SK-N-SH treated with all-trans-retinoic acid at 6 μM for 48 hours (cell line): ENCODE measurements around the gene CLEC20A.

Source experiments
- ATAC-seq: fragments of 200-7000 bp; cut with Tn5 transposase; 3 replicates; pipeline ENCODE4 v1.9.1; 2020; ENCODE audit warnings: mild to moderate bottlenecking, moderate library complexity
- ARNTL ChIP-seq: fragments of 450-650 bp; formaldehyde crosslinking; IDR thresholded peaks from 2 replicates; pipeline ENCODE4 v1.5.0; 2020; ENCODE audit warnings: low read depth, mild to moderate bottlenecking, moderate library complexity, borderline replicate concordance
- BACH2 ChIP-seq: fragments of 250-450 bp; sonication (Bioruptor Pico); IDR thresholded peaks from 2 replicates; pipeline ENCODE4 v1.9.0; 2021; ENCODE audit warnings: mild to moderate bottlenecking, borderline replicate concordance
- CREB5 ChIP-seq: fragments of 250-450 bp; sonication (Bioruptor Pico); IDR thresholded peaks from 2 replicates; pipeline ENCODE4 v1.5.1; 2020; ENCODE audit warnings: low read depth, mild to moderate bottlenecking, moderate library complexity
- ESRRG ChIP-seq: fragments of 250-450 bp; sonication (Bioruptor Pico); IDR thresholded peaks from 2 replicates; pipeline ENCODE4 v1.6.1; 2021; ENCODE audit warnings: mild to moderate bottlenecking
- GLIS3 ChIP-seq: fragments of 250-450 bp; sonication (Bioruptor Pico); IDR thresholded peaks from 2 replicates; pipeline ENCODE4 v1.5.0; 2020; ENCODE audit warnings: mild to moderate bottlenecking, moderate library complexity
- ISL1 ChIP-seq: fragments of 250-450 bp; sonication (Bioruptor Pico); IDR thresholded peaks from 2 replicates; pipeline ENCODE4 v2.1.2; 2022; ENCODE audit warnings: mild to moderate bottlenecking, moderate library complexity
- OSR1 ChIP-seq: fragments of 250-450 bp; sonication (Bioruptor Pico); IDR thresholded peaks from 2 replicates; pipeline ENCODE4 v1.8.0; 2022; ENCODE audit warnings: moderate library complexity, mild to moderate bottlenecking, inconsistent platforms
- POU6F1 ChIP-seq: fragments of 250-450 bp; sonication (Bioruptor Pico); IDR thresholded peaks from 2 replicates; pipeline ENCODE4 v1.8.0; 2021; ENCODE audit warnings: low read depth, mild to moderate bottlenecking, moderate library complexity, borderline replicate concordance
- PPARA ChIP-seq: fragments of 250-450 bp; sonication (Bioruptor Pico); IDR thresholded peaks from 2 replicates; pipeline ENCODE4 v1.5.0; 2020; ENCODE audit warnings: mild to moderate bottlenecking, borderline replicate concordance
- RARB ChIP-seq: fragments of 250-450 bp; sonication (Bioruptor Pico); IDR thresholded peaks from 2 replicates; pipeline ENCODE4 v1.8.0; 2021; ENCODE audit warnings: mild to moderate bottlenecking, moderate library complexity
- SNAI2 ChIP-seq: fragments of 250-450 bp; sonication (Bioruptor Pico); IDR thresholded peaks from 2 replicates; pipeline ENCODE4 v1.5.0; 2020; ENCODE audit warnings: mild to moderate bottlenecking, moderate library complexity
- TCF4 ChIP-seq: fragments of 250-450 bp; sonication (Bioruptor Pico); IDR thresholded peaks from 2 replicates; pipeline ENCODE4 v1.8.0; 2021; ENCODE audit warnings: mild to moderate bottlenecking, moderate library complexity, borderline replicate concordance
- TOX ChIP-seq: fragments of 250-450 bp; sonication (Bioruptor Pico); IDR thresholded peaks from 2 replicates; pipeline ENCODE4 v1.8.0; 2021; ENCODE audit warnings: mild to moderate bottlenecking, moderate library complexity, borderline replicate concordance
- ZC3H10 ChIP-seq: fragments of 250-450 bp; sonication (Bioruptor Pico); IDR thresholded peaks from 2 replicates; pipeline ENCODE4 v1.5.1; 2021; ENCODE audit warnings: mild to moderate bottlenecking, moderate library complexity
- ZFP3 ChIP-seq: fragments of 250-450 bp; sonication (Bioruptor Pico); IDR thresholded peaks from 2 replicates; pipeline ENCODE4 v1.5.0; 2020; ENCODE audit warnings: mild to moderate bottlenecking, moderate library complexity
- ZFP30 ChIP-seq: fragments of 450-650 bp; formaldehyde crosslinking; IDR thresholded peaks from 2 replicates; pipeline ENCODE4 v1.5.0; 2022; ENCODE audit warnings: mild to moderate bottlenecking, moderate library complexity
- ZNF565 ChIP-seq: fragments of 450-650 bp; formaldehyde crosslinking; conservative IDR thresholded peaks from 2 replicates; pipeline ENCODE4 v1.5.0; 2020; ENCODE audit warnings: low read depth, mild to moderate bottlenecking, moderate library complexity
- ZNF70 ChIP-seq: fragments of 450-650 bp; formaldehyde crosslinking; IDR thresholded peaks from 2 replicates; pipeline ENCODE4 v1.5.0; 2020; ENCODE audit warnings: mild to moderate bottlenecking, moderate library complexity
- ZNF8 ChIP-seq: fragments of 450-650 bp; formaldehyde crosslinking; IDR thresholded peaks from 2 replicates; pipeline ENCODE4 v1.5.0; 2020; ENCODE audit warnings: mild to moderate bottlenecking, moderate library complexity
- TF ChIP-seq, protein P1 (sequence below): fragments of 250-450 bp; sonication (Bioruptor Pico); IDR thresholded peaks from 2 replicates; pipeline ENCODE4 v1.5.1; 2021; ENCODE audit warnings: mild to moderate bottlenecking, moderate library complexity
- TF ChIP-seq, protein P2 (sequence below): fragments of 250-450 bp; sonication (Bioruptor Pico); IDR thresholded peaks from 2 replicates; pipeline ENCODE4 v1.8.0; 2020; ENCODE audit warnings: mild to moderate bottlenecking, moderate library complexity, borderline replicate concordance

CLEC20A gene

DNA sequence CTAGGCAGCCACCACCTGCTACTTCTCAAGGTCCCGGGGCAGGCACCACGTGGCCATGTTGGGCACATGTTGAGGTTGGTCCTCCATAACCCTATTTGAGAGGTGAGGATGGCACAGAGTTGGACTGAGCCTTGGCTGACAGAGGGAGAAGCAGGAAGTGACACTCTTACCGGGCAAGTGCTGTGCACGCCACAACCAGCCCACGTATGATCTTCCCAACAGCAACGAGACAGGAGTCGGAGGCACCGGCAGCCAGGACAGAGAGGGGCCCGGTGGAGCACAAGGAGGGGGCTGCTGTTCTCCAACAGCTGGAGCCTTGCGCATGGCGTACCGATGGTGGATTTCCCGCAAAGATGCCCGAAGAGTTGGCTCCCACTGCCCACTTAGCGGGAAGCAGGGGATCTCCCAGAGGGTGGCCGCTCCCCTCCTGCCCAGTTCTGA, 3.4 kb downstream of the CLEC20A start:
- TF ChIP-seq ARNTL, result no peak
- no peak for TF ChIP-seq PPARA (CRISPR knock-in tag)
- TF ChIP-seq, protein P1, sequence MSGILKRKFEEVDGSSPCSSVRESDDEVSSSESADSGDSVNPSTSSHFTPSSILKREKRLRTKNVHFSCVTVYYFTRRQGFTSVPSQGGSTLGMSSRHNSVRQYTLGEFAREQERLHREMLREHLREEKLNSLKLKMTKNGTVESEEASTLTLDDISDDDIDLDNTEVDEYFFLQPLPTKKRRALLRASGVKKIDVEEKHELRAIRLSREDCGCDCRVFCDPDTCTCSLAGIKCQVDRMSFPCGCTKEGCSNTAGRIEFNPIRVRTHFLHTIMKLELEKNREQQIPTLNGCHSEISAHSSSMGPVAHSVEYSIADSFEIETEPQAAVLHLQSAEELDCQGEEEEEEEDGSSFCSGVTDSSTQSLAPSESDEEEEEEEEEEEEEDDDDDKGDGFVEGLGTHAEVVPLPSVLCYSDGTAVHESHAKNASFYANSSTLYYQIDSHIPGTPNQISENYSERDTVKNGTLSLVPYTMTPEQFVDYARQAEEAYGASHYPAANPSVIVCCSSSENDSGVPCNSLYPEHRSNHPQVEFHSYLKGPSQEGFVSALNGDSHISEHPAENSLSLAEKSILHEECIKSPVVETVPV (CRISPR knock-in tag), result no peak
- TF ChIP-seq TCF4 (CRISPR knock-in tag), result no peak
- TF ChIP-seq ZNF8 (CRISPR knock-in tag), result no peak
- no peak for TF ChIP-seq RARB (CRISPR knock-in tag)
- TF ChIP-seq, protein P2, sequence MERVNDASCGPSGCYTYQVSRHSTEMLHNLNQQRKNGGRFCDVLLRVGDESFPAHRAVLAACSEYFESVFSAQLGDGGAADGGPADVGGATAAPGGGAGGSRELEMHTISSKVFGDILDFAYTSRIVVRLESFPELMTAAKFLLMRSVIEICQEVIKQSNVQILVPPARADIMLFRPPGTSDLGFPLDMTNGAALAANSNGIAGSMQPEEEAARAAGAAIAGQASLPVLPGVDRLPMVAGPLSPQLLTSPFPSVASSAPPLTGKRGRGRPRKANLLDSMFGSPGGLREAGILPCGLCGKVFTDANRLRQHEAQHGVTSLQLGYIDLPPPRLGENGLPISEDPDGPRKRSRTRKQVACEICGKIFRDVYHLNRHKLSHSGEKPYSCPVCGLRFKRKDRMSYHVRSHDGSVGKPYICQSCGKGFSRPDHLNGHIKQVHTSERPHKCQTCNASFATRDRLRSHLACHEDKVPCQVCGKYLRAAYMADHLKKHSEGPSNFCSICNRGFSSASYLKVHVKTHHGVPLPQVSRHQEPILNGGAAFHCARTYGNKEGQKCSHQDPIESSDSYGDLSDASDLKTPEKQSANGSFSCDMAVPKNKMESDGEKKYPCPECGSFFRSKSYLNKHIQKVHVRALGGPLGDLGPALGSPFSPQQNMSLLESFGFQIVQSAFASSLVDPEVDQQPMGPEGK (CRISPR knock-in tag), result no peak
- TF ChIP-seq ZFP3 (CRISPR knock-in tag), result no peak
- TF ChIP-seq POU6F1 (CRISPR knock-in tag), result no peak
- no peak for TF ChIP-seq CREB5 (CRISPR knock-in tag)
- no peak for TF ChIP-seq OSR1 (CRISPR knock-in tag)
- no peak for ATAC-seq

- TF ChIP-seq ZFP3 (CRISPR knock-in tag) (no peak), RARB (CRISPR knock-in tag) (no peak), SNAI2 (no peak), OSR1 (CRISPR knock-in tag) (no peak), TOX (no peak), ZNF565 (CRISPR knock-in tag) (no peak), ISL1 (CRISPR knock-in tag) (no peak), POU6F1 (CRISPR knock-in tag) (no peak), ZFP30 (CRISPR knock-in tag) (no peak), BACH2 (no peak), ZNF70 (no peak), PPARA (CRISPR knock-in tag) (no peak), CREB5 (CRISPR knock-in tag) (no peak), GLIS3 (CRISPR knock-in tag) (no peak), ESRRG (CRISPR knock-in tag) (no peak), ARNTL (no peak), ZNF8 (CRISPR knock-in tag) (no peak), ZC3H10 (no peak)
- TF ChIP-seq, protein P1 (CRISPR knock-in tag), result no peak
- TF ChIP-seq, protein P2 (CRISPR knock-in tag), result no peak
- ATAC-seq, result no peak
These were observed 4.4 kb downstream of the CLEC20A start for GRCh38 chr1:178492341-178492740.
